HepG2 (cell line): Measurements from ENCODE around the gene HEATR5B. TPM values are rescaled to one million over a fixed set of nuclear protein-coding genes. Genes with fewer than 3 reads are reported as not detected.
A peak's percentile ranks its signal among the peaks of the same experiment; 100 is the strongest.

Experiments
- ATAC-seq: fragments of 200-7000 bp; cut with Tn5 transposase; 3 replicates; pipeline ENCODE4 v1.9.1; 2020; ENCODE audit warnings: mild to moderate bottlenecking, moderate library complexity
- BruUV-seq: library from RNA; stranded (reverse); fragments of 400-500 nt; replicated peaks from 2 replicates; lab custom pipeline; 2021; lab: Mats Ljungman, UMichigan
- CTCF ChIA-PET: fragments of 300-600 bp; formaldehyde crosslinking; extraction: SDS; loops from one replicate; lab custom pipeline; 2021; ENCODE audit warnings: low total read pairs, inconsistent platforms, low intra/inter-chr PET ratio; lab: Yijun Ruan, JAX
- POLR2A ChIA-PET: fragments of 350-600 bp; sonication (Branson Sonifier 250); formaldehyde crosslinking; loops from one replicate; lab custom pipeline; 2020; ENCODE audit warnings: antibody characterized with exemption, inconsistent platforms; lab: Yijun Ruan, JAX
- DNase-seq: peaks from one replicate; pipeline ENCODE4 v3.0.0-alpha.2; 2015; ENCODE audit warnings: low spot score
- FAIRE-seq: peaks from 3 replicates; lab custom pipeline; 2011; peaks lifted over from hg19 to GRCh38; lab: Jason Lieb, UNC
- H2AFZ ChIP-seq: one replicate; pipeline ENCODE4 v1.6.1; 2011; ENCODE audit warnings: low read length, inconsistent platforms
- H3K27ac ChIP-seq: fragments of 300-600 bp; 3 replicates; pipeline ENCODE4 v1.8.0; 2011; ENCODE audit warnings: mixed run types, mild to moderate bottlenecking, mixed read lengths, low read length, inconsistent platforms; ENCODE audit not compliant: insufficient read depth; ENCODE audit errors: extremely low read length
- H3K27me3 ChIP-seq, 2 experiments: fragments of 200-600 bp in 1 of 2; 2 replicates in 1 of 2; 3 replicates in 1 of 2; pipeline versions ENCODE4 v1.6.0 to v1.8.0; 2011; ENCODE audit warnings: low read length in 2 of 2, mild to moderate bottlenecking in 2 of 2, moderate library complexity in 2 of 2, inconsistent platforms in 1 of 2; ENCODE audit not compliant: insufficient read depth in 2 of 2, control insufficient read depth in 1 of 2
- H3K36me3 ChIP-seq, 2 experiments: fragments of 200-600 bp in 1 of 2; replicated peaks in 1 of 2; 2 replicates in 1 of 2; 3 replicates in 1 of 2; pipeline versions ENCODE4 v1.5.1 to v1.8.0; 2011; ENCODE audit warnings: low read length in 2 of 2, inconsistent platforms in 1 of 2; ENCODE audit not compliant: insufficient read depth in 2 of 2, control insufficient read depth in 1 of 2
- H3K4me1 ChIP-seq: 2 replicates; pipeline ENCODE4 v1.5.1; 2012; ENCODE audit warnings: low read length, inconsistent platforms; ENCODE audit not compliant: insufficient read depth
- H3K4me2 ChIP-seq: 2 replicates; pipeline ENCODE4 v1.6.0; 2011; ENCODE audit warnings: low read depth, low read length, inconsistent platforms
- H3K4me3 ChIP-seq, 3 experiments: fragments of 200-600 bp in 1 of 3; sonication (generic), shearing (Covaris generic) in 1 of 3; replicated peaks in 1 of 3; 2 replicates each; pipeline ENCODE4 v1.5.1; 2011 to 2016; ENCODE audit warnings: low read length in 3 of 3, inconsistent platforms in 2 of 3, low read depth in 2 of 3, mild to moderate bottlenecking in 2 of 3, control low read depth in 1 of 3, mixed read lengths in 1 of 3; ENCODE audit not compliant: insufficient read depth in 1 of 3
- H3K79me2 ChIP-seq: one replicate; pipeline ENCODE4 v1.6.1; 2011; ENCODE audit warnings: low read length, inconsistent platforms; ENCODE audit not compliant: insufficient read depth
- H3K9ac ChIP-seq: 2 replicates; pipeline ENCODE4 v1.6.0; 2011; ENCODE audit warnings: mild to moderate bottlenecking, low read depth, low read length, inconsistent platforms; ENCODE audit not compliant: insufficient read depth
- H3K9me3 ChIP-seq: 2 replicates; pipeline ENCODE4 v1.5.1; 2012; ENCODE audit warnings: mild to moderate bottlenecking, low read length
- H4K20me1 ChIP-seq: 2 replicates; pipeline ENCODE4 v1.6.0; 2011; ENCODE audit warnings: inconsistent platforms, mild to moderate bottlenecking, low read length, moderate library complexity; ENCODE audit not compliant: insufficient read depth
- ETV5 ChIP-seq: IDR thresholded peaks from 2 replicates; pipeline ENCODE4 v1.6.1; 2018; ENCODE audit warnings: missing biosample characterization, missing genetic modification reagents, inconsistent platforms, borderline replicate concordance
- MAFF ChIP-seq: IDR thresholded peaks from 2 replicates; pipeline ENCODE4 v1.6.1; 2011; ENCODE audit warnings: low read depth, low read length, improper control_type of control experiment
- MAFK ChIP-seq, 2 experiments: IDR thresholded peaks in 1 of 2; conservative IDR thresholded peaks in 1 of 2; 2 replicates each; pipeline ENCODE4 v1.6.1; 2011; ENCODE audit warnings: improper control_type of control experiment in 2 of 2, low read length in 2 of 2
- MTA3 ChIP-seq: sonication (generic); formaldehyde crosslinking; IDR thresholded peaks from 2 replicates; pipeline ENCODE4 v1.4.0; 2020; ENCODE audit warnings: missing genetic modification reagents
- NPAS2 ChIP-seq: sonication (generic); formaldehyde crosslinking; IDR thresholded peaks from 2 replicates; pipeline ENCODE4 v1.8.0; 2022; ENCODE audit warnings: mild to moderate bottlenecking, missing genetic modification reagents, borderline replicate concordance
- WGBS: methylation state at CpG from one replicate; pipeline ENCODE4 v1.1.6; 2017; ENCODE audit warnings: low lambda C conversion rate; 5-methylcytosine and 5-hydroxymethylcytosine counted together
- in situ Hi-C: cut with HindIII; loops from 2 replicates; pipeline ENCODE4 v1.10.0; 2017; ENCODE audit warnings: low pct_unique_long_range_greater_than_20kb; ENCODE audit not compliant: extremely low pct_ligation_motif_present
- intact Hi-C: fragments of 100-400 bp; cut with micrococcal nuclease; formaldehyde crosslinking; loops from one replicate; pipeline ENCODE4 v1.10.0; 2022; ENCODE audit not compliant: unreplicated experiment
- polyA plus RNA-seq, 8 experiments: library from polyadenylated mRNA; depleted of rRNA in 3 of 8; stranded (reverse) in 7 of 8; unstranded in 1 of 8; fragments of >200 nt; fragmentation: Illumina TruSeq in 4 of 8; extraction: Trizol in 4 of 8; gene quantifications; 2 replicates each; pipeline versions ENCODE4 v1.2.1 to v1.2.3, GENCODE V29; 2011 to 2016; ENCODE audit warnings: low read depth in 4 of 8, missing spikeins in 1 of 8, mixed read lengths in 1 of 8; ENCODE audit not compliant: insufficient read depth in 1 of 8
- total RNA-seq, 5 experiments: library from RNA; depleted of rRNA; stranded (reverse); fragments of >200 nt; fragmentation: Illumina TruSeq; extraction: Trizol; gene quantifications; 2 replicates each; pipeline ENCODE4 v1.2.3, GENCODE V29; 2016; ENCODE audit warnings: low read depth in 1 of 5

HEATR5B gene
- total and polyA plus RNA-seq, 2 of the 13 experiments (the other 11 are each of a cell fraction or from before 2014, with no cell fraction given) = 12.7 to 16.3 TPM

- Histone ChIP-seq H3K27ac (no peak overlapping the region), H3K27me3 (no peaks in the 10 kb centered on the region), H3K4me2 (no peak overlapping the region), H2AFZ (no peak overlapping the region), H3K4me1 (no peaks in the 10 kb centered on the region), H3K4me3 (no peak overlapping the region), H3K9me3 (no peaks in the 10 kb centered on the region), H3K79me2 (no peaks in the 10 kb centered on the region), H4K20me1 (no peaks in the 10 kb centered on the region), H3K36me3 (peaks cover 5 to 46% of the 10 kb centered on the region in 2 experiments), H3K9ac (no peak overlapping the region)
- FAIRE-seq (no peak), ATAC-seq (no peak), DNase-seq (no peak)
- intact Hi-C loops (no loop called here), in situ Hi-C loops (no loop called here)
- WGBS = 86% methylated on average over 5 of the region's 5 CpGs
- TF ChIP-seq NPAS2 (CRISPR knock-in tag) (no peak), MTA3 (0 out of 2 replicates have a peak, but pooled peaks have one; percentile 26)
- no TSS peak for BruUV-seq
- CTCF ChIA-PET = no interaction called here
- POLR2A ChIA-PET = no interaction called here
These were observed 31.4 kb downstream of the HEATR5B start for GRCh38 chr2:37052600-37053332.

GRCh38 chr2:37039580-37039979 is 44.6 kb downstream of the HEATR5B start:
- Histone ChIP-seq H4K20me1 (no peaks in the 10 kb centered on the region), H3K4me2 (no peak overlapping the region), H3K27ac (no peak overlapping the region), H2AFZ (no peak overlapping the region), H3K4me3 (no peak overlapping the region), H3K36me3 (peaks cover 0 to 4% of the 10 kb centered on the region in 2 experiments; a peak in 1 of 5 replicates), H3K9me3 (no peaks in the 10 kb centered on the region), H3K9ac (no peak overlapping the region), H3K27me3 (no peaks in the 10 kb centered on the region), H3K79me2 (no peaks in the 10 kb centered on the region), H3K4me1 (no peaks in the 10 kb centered on the region; the same call in 1 of the 2 replicates)
- DNase-seq (no peak), FAIRE-seq (no peak), ATAC-seq (no peak)
- in situ Hi-C loops = no loop called here
- peak; percentile 46 for TF ChIP-seq MAFF
- TF ChIP-seq MAFK (conservative IDR thresholded peaks at IDR 0.05 in 1 of 2, IDR thresholded peaks at IDR 0.05 in 1 of 2; ENCODE audit: low read length in 2 of 2) = peak; percentile 58 to 70
- no peak for TF ChIP-seq ETV5
- POLR2A ChIA-PET = no interaction called here
- BruUV-seq = no TSS peak
- WGBS = 98% methylated on average over 3 of the region's 3 CpGs
- CTCF ChIA-PET = no interaction called here
- intact Hi-C loops = no loop called here
